GM18870 (cell line): ENCODE data around the gene TMEM17.

Experiments
- ATAC-seq: cut with Tn5 transposase; IDR thresholded peaks from one replicate; pipeline ENCODE4 v1.9.1; 2021; ENCODE audit warnings: moderate library complexity; ENCODE audit not compliant: unreplicated experiment

The TMEM17 gene

GRCh38 chr2:62458206-62458641 lies 47.8 kb downstream of the TMEM17 start:
- ATAC-seq = no peak

- no peak for ATAC-seq
Observed at GRCh38 chr2:62457556-62457955, 48.4 kb downstream of the TMEM17 start.

- ATAC-seq = peak; percentile 62
Observed at GRCh38 chr2:62456721-62457539, 49.1 kb downstream of the TMEM17 start.

GRCh38 chr2:62455957-62456692 lies 49.9 kb downstream of the TMEM17 start:
- ATAC-seq = no peak

- ATAC-seq = no peak
Observed at GRCh38 chr2:62453955-62454354, 52.0 kb downstream of the TMEM17 start.

GRCh38 chr2:62452701-62453454 lies 53.1 kb downstream of the TMEM17 start:
- no peak for ATAC-seq

GRCh38 chr2:62450716-62451191 lies 55.2 kb downstream of the TMEM17 start:
- no peak for ATAC-seq
